NCI-H1436 (cell line): ENCODE measurements around the gene GPX3.

Experiments used
- DNase-seq: peaks from one replicate; lab custom pipeline; 2025; lab: John Stamatoyannopoulos, UW

The GPX3 gene

DNA sequence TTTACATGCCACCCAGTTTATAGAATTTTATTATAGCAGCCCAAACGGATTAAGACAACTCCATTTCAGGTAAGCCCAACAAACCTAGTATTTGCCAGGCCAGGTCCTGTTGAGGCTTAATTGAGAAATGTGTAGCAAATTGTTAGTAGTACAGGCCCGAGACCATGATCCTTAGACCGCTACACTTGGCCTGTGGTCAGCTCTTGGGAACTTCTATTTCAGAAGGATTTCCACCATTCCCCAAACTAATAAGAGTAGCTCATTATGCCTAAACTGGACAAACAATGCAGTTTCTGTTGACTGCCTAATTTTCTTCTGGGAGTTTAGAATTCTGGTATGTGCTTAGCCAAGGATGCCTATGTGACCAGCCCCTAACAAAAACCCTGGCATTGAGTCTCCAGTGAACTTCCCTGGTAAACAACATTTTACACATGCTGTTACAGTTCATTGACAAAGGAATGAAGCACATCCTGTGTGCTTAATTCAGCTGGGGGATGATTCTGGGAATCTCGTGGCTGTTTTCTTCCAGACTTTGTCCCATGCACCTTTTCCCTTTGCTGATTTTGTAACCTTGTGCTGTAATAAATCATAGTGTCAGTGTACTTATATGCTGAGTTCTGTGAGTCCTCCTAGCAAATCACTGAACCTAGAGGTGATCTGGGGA is 5.6 kb upstream of the GPX3 start:
- no peak for DNase-seq

DNA sequence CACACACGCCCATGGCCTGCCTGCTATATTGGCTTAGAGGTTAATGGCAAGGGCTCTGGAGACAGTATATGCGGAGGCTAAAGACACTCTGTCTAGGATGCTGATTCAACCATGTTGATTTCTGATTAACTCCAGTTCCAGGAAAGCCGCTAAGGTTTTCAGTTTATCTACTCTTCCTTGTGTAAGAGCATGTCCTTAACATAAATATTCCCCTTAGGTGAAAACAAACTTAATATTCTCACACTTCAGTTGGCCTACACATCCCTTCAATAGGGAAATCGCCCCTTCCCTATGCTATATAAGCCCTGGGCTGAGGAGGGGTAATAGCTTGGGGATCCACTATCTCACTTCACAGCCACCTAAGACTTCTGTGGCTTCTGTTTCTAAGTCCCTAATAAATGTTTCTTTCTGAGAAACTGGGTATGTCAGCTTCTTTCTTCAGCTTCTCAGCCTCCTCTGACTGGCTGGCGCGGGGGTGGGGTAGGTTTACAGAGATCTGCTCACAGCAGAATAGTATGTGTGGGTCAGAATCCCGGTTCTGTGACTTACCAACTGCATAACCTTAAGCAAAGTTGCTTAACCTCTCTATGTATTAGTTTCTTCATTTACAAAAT is 4.3 kb upstream of the GPX3 start:
- DNase-seq, result no peak

- no peak for DNase-seq
Measured at GRCh38 chr5:151016700-151017099, 3.7 kb upstream of the GPX3 start.

DNA sequence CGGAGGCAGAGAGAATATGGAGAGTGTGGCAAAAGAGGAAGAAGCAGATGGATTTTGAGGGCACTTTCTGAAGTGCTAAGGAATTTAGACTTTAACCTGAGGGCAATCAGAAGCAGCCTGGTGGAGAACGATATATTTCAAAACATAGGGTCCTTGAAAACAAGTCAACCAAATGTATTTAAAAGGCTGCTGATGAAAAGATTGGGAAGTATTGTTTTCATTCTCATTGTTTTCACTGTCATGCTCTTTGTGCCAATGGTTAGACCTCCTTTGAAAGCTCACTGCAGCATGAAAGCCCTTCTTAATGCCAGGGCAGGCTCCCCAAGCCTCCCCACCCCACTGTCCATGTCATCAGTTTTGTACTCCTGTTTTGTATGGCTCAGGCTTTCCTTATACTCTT is 2.5 kb upstream of the GPX3 start:
- no peak for DNase-seq

GRCh38 chr5:151018846-151019245 is 1.5 kb upstream of the GPX3 start:
- DNase-seq, result no peak

GRCh38 chr5:151019331-151019730 is 1.1 kb upstream of the GPX3 start:
- DNase-seq, result peak; percentile 19

GRCh38 chr5:151021746-151022145 is 1.4 kb downstream of the GPX3 start:
- DNase-seq, result no peak

DNA sequence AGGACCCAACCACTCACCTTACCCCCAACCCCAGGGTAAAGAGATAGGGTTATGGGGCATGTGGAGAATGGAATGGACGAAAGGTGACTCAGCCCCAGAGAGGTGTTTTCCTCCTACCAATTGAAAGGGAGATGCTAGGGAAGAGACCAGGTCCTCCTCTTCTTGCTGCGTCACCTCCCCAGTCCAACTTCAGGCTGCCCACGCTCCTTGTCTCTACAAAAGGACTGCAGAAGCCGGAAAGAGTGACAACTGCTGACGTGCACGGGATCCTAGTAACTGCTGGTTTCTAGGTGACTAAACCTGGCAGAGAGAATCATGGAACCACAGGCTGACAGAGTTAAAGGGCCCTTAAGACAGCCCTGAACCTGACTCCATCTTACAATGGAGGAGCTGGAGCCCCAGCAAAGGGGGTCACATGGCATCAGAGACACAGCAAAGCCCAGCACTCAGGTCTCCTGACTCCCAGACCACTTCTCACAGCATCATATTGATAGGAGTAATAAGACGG is 2.2 kb downstream of the GPX3 start:
- no peak for DNase-seq

- no peak for DNase-seq
Measured at GRCh38 chr5:151023047-151023615, 2.7 kb downstream of the GPX3 start.

DNA sequence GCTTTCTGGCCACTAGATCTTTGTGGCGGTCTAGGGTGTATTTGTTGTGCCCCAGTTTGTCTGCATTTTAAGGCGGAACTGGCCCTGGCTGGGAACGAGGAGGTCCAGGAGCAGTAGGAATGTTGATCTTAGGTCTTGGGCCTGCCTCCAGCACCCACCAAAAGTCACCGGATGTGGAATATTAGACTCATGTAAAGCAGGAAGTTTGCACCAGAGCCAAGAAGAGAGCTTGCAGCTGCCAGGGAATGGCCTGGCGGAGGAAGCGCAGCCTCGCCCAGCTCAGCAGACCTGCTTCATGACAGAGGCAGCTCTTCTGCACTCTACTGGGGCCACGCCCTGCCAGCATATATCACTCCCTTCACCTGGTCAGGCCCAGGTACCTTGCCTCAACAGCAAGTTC is 3.3 kb downstream of the GPX3 start:
- DNase-seq, result no peak

- no peak for DNase-seq
Measured at GRCh38 chr5:151024440-151025249, 4.3 kb downstream of the GPX3 start.

DNA sequence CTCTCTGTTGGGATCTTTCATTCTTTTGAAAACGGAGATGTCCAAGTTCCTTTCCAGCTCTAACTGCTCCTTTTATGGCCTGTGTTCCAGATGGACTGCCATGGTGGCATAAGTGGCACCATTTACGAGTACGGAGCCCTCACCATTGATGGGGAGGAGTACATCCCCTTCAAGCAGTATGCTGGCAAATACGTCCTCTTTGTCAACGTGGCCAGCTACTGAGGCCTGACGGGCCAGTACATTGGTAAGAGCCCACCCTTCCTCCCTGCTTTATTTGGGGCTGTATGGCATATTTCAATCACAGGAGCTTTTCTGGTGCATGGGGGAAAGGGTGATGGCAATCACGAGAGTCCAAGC is 4.8 kb downstream of the GPX3 start:
- no peak for DNase-seq

DNA sequence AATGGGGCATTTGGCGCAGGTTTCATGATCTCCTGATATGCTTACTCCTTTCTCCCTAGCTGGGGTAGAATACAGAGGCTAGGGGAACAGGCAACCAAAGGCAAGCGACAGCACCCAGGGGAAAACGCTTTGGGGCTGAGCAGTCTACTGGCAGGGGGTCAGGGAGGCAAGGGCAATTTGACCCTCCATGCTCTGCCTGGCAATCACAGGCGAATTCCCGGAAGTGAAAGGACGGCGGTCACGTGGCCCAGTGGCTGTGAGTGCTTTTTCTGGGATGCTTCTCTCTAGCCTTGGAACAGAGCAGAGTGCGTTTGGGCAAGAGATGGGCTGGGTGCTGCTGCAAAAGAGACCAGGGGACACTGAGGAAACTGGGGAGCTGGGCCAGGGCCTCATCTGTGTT is 5.7 kb downstream of the GPX3 start:
- no peak for DNase-seq

DNA sequence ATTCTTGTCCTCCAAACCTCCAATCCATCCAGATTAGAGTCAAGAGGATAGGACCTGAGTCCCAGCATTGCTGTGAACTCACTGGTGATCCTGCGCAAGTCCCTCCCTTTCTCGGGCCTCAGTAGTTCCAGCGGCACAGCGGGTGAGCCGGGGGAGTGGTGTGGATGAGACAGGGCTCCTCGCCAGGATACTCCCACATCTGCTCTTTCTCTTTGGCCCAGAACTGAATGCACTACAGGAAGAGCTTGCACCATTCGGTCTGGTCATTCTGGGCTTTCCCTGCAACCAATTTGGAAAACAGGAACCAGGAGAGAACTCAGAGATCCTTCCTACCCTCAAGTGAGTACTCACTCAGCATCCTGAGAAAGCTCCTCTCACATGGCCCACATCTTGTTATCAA is 6.3 kb downstream of the GPX3 start:
- no peak for DNase-seq

- no peak for DNase-seq
Measured at GRCh38 chr5:151027961-151028479, 7.6 kb downstream of the GPX3 start.

DNA sequence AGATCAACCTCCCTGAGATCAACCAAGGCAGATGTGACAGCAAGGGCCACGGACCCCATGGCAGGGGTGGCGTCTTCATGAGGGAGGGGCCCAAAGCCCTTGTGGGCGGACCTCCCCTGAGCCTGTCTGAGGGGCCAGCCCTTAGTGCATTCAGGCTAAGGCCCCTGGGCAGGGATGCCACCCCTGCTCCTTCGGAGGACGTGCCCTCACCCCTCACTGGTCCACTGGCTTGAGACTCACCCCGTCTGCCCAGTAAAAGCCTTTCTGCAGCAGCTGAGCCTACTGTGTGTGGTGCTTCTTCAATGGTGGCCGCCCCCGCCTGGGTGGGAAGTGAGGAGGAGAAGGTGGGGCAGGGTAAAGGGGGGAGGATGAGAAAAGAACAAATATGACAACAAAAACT is 8.3 kb downstream of the GPX3 start:
- no peak for DNase-seq

DNA sequence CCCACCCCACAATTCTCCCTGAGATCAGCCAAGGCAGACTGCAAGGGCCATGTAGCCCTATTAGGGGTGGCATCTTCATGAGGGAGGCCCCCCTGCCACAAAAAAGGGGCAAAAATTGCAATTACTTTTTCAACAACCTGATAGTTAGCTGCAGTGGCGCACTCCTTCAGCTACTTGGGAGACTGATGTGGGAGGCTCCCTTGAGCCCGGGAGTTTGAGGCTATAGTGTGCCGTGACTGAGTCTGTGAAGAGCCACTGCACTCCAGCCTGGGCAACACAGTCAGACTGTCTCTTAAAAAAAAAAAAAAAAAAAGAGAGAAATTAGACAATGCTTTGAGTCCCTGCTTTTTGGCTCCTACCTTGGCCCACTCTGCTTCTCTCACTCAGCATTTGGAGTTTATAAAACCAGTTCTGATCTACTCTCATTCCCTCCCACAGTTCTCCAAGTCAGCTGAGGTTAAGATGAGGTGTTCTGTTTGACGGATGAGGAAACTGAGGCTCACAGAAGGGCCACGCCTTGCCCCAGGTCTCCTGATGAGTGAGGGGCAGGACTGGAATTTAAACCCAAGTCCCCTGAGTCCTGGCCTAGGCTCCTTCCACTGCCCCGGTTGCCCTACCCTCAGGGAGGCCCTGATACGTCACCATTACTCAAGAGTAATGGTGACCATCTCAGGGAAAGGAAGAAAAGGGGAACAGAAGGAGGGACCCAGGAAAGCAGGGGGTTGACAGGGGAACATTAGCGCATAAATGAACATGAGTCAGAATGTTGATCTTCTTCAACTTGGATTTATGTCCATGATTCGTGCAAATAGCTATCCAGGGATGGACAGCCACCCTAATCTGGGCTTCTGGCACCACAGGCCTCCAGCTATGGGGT is 9.0 kb downstream of the GPX3 start:
- DNase-seq, result no peak

DNA sequence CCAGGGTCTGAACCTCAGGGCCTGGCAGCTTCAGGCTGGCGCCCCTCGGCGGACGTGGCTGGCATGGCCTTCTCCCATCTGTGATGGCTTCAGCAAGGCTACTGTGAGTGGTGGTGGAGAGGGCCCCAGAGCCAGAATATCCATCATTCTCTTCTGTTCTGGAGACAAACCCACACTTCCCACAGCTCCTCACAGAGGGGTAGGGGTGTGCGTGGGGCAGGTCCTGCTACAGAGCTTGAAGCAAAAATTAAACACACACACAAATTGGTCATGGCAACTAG is 9.6 kb downstream of the GPX3 start:
- no peak for DNase-seq

DNA sequence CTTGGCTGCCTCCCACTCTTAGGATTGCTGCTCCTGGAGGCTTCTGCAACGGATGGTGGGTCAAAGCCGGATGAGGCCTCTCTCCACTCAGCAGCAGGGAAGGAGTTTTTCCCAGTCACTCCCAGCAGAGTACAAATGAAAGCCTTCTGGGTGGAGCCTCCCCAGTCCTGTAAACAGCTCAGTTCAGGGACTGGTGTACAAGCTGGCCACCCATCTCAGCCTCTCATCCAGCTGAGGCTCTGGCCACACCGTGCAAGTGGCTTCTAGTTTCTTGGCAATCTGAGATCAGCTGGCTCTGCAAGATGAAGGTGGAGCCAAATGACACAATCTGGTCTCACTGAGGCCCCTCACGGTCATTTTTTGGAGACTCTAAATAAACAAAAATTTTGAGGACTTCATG is 10.0 kb downstream of the GPX3 start:
- DNase-seq, result no peak

- DNase-seq, result no peak
Measured at GRCh38 chr5:151031554-151031953, 11.2 kb downstream of the GPX3 start.

DNA sequence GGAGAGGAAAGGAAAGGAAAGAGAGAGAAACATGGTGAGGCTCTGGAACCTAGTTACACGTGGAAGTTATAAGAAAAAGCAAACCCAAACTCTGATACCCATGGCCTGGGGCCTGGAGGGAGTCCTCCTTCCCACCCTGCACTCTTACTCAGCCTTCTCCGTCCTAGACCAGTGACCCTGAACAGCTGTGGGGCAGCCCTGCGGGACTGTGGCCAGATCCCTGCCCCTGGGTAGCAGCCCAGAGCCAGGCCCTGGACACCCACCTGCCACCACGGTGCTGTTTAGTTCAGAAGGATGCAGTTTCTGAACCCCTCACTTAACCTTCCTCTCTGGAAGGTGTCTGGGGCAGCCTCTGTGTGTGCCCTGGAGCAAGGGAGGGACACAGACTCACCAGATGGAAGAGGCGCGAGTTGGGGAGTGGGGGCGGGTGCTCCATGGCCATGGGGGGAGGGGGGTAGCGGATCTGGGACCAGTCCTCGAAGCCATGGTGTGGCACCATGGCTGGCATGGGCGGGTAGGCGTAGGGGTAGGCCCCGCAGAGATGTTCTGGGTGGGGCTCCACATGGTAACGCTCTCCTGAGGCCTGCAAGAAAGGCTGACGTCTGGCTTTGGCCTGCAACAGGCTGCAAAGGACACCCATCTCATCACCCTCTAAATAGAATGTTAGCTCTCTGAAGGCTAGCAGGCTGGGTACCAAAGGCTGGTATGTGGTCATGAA is 13.0 kb downstream of the GPX3 start:
- DNase-seq, result no peak
